Activated CD8-positive, alpha-beta memory T cell treated with anti-CD3 and anti-CD28 coated beads, Interleukin-2, amount 50 U/mL, for 1 hour (primary cell): ENCODE results near the gene PRODH.
"Not testable (repeated sequence)": the region's sequence is repeated elsewhere in the genome, so short reads cannot be mapped to it uniquely, and the experiment has no call there.

Experiments used
- DNase-seq: peaks from one replicate; pipeline ENCODE4 v3.0.0-alpha.2; 2020; ENCODE audit errors: extremely low read depth

PRODH gene

GRCh38 chr22:18967391-18968010 lies 31.4 kb upstream of the PRODH start:
- not testable (repeated sequence) for DNase-seq

DNA sequence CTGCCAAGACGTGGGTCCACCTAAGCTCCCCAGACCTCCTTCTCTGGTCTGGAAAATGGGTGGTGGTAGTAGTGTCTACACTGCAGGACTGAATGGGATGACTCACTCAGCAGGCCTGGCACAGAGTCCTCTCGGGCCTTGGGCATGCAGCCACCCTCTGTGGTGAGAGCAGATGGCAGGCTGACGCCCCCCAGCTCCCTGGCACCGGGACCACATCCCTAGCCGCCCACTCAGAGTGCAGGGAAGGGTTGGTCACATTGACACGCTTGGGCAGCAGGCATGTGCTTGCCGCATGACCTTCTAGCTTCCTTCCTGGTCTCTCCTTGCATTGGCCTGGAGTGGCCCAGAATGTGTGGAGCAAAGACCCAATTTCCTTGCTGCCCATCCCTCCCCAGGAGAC lies 30.7 kb upstream of the PRODH start:
- DNase-seq, result no peak

- DNase-seq, result no peak
Measured at GRCh38 chr22:18965526-18966421, 29.7 kb upstream of the PRODH start.

GRCh38 chr22:18964501-18965265 lies 28.6 kb upstream of the PRODH start:
- DNase-seq, result not testable (repeated sequence)

DNA sequence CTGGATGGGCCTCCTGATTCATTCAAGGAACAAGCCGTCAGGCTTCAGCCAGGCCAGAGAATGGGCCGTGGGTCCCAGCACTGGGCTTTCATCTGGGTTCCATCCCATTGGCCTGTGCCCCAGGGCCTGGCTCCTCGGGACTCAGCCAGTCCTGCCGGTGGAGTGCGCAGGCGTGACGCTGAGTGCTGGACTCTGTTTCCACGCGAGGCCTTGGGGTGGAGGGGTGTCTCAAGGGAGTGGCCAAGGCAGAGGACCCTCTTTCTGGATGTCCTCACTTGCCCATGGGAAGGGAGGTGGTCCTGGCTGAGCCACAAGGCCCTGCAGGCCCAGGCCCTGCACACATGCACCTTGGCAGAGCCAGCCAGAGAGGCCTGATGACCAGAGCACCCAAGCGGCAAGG lies 28.0 kb upstream of the PRODH start:
- DNase-seq, result not testable (repeated sequence)

GRCh38 chr22:18962308-18962635 lies 26.2 kb upstream of the PRODH start:
- DNase-seq, result no peak

DNA sequence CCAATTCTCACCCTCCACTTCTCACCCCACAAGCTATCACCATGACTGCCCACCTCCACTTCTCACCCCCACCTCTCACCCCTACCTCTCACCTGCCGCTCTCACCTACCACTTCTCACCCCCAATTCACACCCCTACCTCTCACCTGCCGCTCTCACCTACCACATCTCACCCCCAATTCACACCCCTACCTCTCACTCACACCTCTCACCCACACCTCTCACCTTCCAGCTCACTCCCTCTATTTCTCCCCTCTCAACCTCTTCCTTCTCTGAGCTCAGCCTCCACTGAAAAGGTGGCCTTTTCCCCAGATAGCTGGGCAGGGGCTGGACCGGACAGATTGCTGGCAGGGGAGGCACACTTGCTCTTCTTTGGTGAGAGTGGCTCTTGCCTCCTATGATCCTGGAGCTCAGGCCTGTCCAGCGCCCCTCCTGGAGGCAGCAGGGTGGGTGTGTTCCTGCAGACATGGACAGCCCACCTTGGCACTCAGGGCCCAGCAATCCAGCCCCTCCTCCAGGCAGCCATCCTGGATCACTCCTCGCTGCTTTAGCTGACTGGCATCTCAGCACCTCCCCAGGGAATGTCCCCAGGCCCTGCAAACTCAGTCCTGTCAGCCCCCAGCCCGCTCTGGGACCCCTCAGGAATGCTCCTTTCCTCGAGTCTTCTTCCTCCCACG lies 25.7 kb upstream of the PRODH start:
- DNase-seq, result not testable (repeated sequence)

DNA sequence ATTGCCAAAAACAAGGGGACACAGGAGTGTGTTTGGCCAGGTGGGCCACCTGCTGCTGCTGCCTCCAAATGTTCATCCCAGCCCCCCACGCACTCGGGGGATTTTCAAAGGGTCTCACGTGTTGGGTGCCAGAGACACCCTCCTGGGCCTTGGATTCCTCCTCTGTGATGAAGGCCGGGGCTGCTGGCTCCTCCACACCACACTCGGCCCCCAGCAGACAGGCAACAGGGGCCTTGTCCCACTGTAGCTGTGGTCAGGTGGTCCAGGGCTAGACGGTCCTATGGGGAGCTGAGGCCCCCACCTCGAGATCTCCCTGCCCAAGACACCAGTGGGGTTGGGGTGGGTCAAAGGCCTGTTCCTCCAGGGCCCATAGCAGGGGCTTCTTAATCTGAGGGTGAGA lies 25.1 kb upstream of the PRODH start:
- not testable (repeated sequence) for DNase-seq

DNA sequence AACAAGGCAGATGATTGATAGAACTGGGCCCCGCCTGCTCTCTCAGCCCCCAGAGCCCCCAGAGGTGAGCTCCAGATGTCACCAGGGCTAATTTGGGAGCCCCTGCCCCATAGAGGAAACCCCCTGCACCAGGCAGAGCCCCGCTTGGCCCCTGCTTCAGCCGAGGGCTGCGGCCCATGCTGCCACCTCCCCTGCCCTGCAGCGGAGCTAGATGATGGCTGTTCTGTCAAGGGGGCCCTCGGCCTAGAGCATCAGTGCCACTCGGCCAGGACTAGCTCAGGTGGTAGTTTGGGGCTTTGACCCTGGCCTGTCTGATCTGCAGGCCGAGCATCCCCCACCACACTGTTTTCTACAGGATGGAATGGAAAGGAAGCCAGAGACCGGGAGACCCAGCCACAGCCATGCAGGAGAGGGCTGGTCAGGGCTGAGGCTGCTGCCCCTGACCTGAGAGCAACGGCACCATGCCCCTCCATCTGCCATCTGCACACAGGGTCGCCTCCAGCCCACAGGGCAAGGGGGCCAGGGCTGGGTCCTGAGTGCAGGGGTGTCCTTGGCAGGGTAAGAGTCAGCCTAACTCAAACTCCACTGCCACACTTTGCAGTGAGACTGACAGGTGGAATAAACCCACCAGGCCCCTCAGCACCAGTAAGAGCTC lies 24.2 kb upstream of the PRODH start:
- not testable (repeated sequence) for DNase-seq

GRCh38 chr22:18959741-18960140 lies 23.6 kb upstream of the PRODH start:
- DNase-seq, result not testable (repeated sequence)

- DNase-seq, result not testable (repeated sequence)
Measured at GRCh38 chr22:18959266-18959665, 23.2 kb upstream of the PRODH start.

DNA sequence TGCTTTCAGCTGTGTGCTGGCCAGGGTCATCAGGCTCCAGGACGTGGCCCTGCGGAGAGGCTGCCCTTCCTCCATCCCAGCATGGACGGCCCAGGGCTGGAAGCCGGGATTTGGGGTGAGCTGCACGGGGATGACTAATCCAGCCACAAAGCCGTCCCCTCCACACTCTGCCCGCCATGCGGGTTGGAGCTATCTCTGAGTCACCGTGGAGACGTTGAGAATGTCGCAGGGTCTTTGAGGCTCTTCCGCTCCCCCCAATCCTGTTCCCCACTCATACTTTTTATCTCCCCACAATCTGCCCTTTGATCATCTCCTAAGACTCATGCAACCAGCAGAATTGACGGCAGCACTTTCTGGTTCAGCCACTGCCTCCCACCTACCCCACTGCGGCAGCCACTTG lies 22.6 kb upstream of the PRODH start:
- DNase-seq, result not testable (repeated sequence)

DNA sequence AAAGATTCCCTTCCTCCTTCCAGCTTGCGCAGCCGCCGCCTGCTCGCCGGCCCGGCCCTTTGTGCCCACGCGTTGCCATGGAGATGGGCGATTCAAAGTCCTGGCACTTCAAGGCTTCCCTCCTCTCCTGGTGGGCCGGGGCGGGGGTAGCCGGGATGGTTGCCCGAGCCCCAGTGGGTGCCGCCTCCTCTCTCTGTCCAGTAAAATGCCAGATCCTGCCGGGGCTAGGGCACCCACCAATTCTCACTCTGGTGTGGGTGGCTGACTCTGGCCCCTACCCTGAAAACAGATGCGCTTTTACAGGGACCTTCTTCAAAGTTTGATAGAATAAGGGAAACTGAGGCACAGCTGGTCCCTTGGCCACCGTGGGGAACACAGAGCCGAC lies 22.2 kb upstream of the PRODH start:
- DNase-seq, result not testable (repeated sequence)

- not testable (repeated sequence) for DNase-seq
Measured at GRCh38 chr22:18957621-18958320, 21.7 kb upstream of the PRODH start.

- DNase-seq, result not testable (repeated sequence)
Measured at GRCh38 chr22:18956956-18957355, 20.9 kb upstream of the PRODH start.

- not testable (repeated sequence) for DNase-seq
Measured at GRCh38 chr22:18956121-18956895, 20.2 kb upstream of the PRODH start.

DNA sequence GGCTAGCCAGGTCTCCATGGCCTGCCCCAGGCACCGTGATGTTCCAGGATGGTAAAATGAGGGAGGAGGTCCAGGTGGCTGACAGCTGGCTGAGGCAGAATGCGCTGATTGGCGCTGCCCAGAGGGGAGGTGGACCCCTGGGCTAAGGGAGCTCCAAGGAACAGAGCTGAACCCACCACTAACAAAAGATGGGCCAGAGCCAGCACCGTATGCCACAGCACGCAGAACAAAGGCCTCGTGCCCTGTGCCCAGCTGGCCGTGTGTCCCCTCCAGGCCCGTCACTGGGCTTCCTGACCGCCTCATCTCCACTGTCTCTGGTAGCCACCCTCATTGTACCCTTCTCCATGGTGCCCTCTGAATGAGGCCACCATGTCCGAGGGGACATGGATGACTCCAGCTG lies 19.6 kb upstream of the PRODH start:
- DNase-seq, result no peak

DNA sequence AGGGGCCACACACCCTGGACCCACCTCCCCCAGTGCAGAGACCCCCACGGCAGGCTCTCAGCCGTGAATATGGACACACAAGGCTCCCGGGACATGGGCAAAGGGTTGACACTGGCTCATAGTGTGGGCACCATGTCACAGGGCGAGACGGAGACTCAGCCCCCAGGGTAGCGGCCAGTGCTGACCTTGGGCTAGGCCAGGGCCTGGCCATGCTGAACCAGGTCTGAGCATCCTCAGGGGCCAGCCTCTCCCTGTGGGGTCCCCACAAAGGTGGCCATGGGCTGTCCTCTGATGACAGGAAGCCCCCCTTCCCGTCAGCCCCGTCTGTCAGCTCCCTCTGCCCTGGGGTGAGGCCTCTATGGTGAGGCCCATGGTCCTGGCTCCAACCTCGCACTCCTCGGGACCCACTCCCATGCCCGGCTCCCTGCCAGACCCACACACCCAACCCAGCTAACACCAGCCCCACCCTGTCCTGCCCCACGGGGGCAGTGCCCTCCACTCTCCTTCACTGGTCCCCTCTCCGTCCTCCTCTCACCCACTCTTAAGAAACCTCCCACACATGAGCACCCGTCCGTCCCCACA lies 19.0 kb upstream of the PRODH start:
- no peak for DNase-seq

DNA sequence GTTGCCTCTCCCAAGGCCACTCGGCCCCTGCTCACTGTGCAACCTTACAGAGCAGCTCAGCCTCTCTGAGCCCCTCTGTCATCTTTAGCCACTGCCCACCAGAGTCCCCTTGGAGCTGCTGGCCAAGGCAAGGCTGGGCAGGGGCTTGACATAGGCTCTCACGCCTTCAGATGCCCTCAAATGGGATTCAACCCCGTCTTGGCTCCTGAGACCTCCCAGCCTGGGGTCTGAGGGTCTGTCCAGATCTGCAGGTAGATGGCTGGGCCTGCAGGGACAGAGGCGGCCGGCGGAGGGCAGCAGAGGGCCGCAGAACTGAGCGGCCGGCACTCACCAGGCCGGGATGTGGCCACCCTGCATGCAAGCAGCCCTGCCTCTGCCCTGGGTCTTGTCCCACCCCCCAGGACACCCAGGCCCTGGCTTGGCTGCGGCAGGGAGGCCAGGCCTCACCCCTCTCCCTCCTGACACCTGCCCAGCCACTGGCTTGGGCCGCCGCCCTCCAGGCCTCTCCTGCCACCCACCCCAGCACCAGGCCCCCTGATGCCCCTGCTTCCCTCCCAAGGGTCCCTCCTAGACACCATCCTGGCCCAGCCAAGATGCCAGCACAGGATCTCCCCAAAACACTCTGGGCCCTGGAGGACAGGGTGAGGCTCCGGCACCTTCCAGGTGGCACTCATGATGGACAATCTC lies 18.4 kb upstream of the PRODH start:
- not testable (repeated sequence) for DNase-seq
